GM12875 (cell line): Measurements from ENCODE around the gene PRKN.

Experiments
- H3K4me3 ChIP-seq: one replicate; pipeline ENCODE4 v1.5.1; 2011; ENCODE audit warnings: low read depth, low read length, control low read depth
- TF ChIP-seq, protein P1 (sequence below): IDR thresholded peaks from 2 replicates; pipeline ENCODE4 v1.5.1; 2011; ENCODE audit warnings: low read depth, mild to moderate bottlenecking, control low read depth, inconsistent platforms, low read length, moderate library complexity, borderline replicate concordance; ENCODE audit not compliant: insufficient read depth

The PRKN gene

DNA sequence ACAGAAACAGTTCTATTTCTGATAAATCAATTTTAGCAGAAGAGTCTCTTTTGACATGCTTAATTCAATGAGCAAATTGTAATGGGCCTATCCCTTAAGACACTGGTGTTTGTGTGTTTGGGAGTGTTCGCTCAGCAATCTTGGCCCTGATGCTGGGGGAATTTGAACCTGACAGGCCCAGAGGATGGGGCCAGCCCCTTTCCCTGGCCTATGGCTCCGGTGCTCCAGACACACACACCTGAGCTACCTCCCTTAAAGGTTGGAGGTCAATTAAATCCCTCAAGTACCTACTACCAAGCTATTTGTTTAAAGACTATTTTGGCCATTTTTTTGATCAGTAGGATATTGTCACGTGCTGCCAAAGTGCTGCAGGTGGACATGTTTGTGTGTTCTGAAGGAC is 549.3 kb downstream of the PRKN start:
- TF ChIP-seq, protein P1, sequence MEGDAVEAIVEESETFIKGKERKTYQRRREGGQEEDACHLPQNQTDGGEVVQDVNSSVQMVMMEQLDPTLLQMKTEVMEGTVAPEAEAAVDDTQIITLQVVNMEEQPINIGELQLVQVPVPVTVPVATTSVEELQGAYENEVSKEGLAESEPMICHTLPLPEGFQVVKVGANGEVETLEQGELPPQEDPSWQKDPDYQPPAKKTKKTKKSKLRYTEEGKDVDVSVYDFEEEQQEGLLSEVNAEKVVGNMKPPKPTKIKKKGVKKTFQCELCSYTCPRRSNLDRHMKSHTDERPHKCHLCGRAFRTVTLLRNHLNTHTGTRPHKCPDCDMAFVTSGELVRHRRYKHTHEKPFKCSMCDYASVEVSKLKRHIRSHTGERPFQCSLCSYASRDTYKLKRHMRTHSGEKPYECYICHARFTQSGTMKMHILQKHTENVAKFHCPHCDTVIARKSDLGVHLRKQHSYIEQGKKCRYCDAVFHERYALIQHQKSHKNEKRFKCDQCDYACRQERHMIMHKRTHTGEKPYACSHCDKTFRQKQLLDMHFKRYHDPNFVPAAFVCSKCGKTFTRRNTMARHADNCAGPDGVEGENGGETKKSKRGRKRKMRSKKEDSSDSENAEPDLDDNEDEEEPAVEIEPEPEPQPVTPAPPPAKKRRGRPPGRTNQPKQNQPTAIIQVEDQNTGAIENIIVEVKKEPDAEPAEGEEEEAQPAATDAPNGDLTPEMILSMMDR, result no peak

GRCh38 chr6:162177746-162178145 is 549.8 kb downstream of the PRKN start:
- H3K4me3 ChIP-seq, result no peak overlapping the region
- TF ChIP-seq, protein P1, result no peak

More for the DNA sequence above, 549.3 kb downstream of the PRKN start:
- H3K4me3 ChIP-seq, result no peak overlapping the region

DNA sequence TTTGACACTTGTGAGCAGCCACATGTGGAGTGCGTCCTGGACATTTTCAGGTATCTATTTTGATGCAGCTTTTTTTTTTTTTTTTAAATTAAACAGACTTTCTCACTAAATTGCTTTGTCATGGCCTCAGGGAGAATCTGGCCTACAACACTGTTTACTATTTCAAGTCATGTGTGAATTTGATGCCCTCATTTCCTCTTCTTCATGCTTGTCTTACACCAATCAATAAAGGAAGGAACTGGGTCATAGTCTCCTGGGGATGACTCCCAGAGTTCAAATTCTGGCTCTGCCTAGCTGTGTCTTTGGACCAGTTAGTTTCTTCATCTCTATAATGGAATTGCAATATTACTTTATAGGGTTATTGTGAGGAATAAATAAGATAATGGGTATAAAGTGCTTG is 554.1 kb downstream of the PRKN start:
- TF ChIP-seq, protein P1, result no peak
- no peak overlapping the region for H3K4me3 ChIP-seq

DNA sequence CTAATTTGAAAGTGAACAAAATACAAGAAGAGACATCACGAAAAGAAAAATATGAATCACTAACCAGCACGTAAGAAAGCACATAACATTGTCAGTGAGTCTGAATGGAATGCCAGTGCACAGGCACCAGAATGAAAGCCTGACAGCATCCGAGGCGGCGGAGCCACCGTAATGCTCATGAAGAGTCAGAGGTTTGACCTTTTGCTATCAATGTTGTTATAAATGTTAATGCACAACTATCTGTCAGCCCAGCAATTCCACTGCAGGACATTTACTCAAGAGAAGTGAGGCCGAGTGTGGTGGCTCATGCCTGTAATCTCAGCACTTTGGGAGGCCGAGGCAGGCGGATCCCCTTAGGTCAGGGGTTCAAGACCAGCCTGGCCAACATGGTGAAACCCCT is 562.1 kb downstream of the PRKN start:
- TF ChIP-seq, protein P1, result no peak

GRCh38 chr6:162157167-162157870 is 570.2 kb downstream of the PRKN start:
- H3K4me3 ChIP-seq, result no peak overlapping the region
- TF ChIP-seq, protein P1, result no peak

More for the DNA sequence above, 562.1 kb downstream of the PRKN start:
- no peak overlapping the region for H3K4me3 ChIP-seq

DNA sequence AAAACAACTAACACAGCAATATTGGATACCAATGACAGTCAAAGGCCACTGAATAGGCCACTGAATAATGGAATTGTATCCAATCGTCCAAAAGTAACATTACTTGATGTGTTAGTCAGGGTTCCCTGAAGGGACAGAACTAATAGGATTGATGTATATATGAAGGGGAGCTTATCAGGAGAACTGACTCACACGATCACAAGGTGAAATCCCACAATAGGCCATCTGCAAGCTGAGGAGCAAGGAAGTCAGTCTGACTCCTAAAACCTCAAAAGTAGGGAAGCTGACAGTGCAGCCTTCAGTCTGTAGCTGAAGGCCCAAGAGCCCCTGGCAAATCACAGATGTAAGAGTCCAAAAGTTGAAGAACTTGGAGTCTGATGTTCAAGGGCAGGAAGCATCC is 571.4 kb downstream of the PRKN start:
- TF ChIP-seq, protein P1, result no peak
- H3K4me3 ChIP-seq, result no peak overlapping the region

- TF ChIP-seq, protein P1, result no peak
Measured at GRCh38 chr6:162154930-162155329, 572.6 kb downstream of the PRKN start.

More at GRCh38 chr6:162154930-162155329, 572.6 kb downstream of the PRKN start:
- H3K4me3 ChIP-seq, result no peak overlapping the region
